ENCODE data around the gene TAS1R3. TPM values are rescaled to one million over a fixed set of nuclear protein-coding genes. Genes with fewer than 3 reads are reported as not detected.
A peak's percentile ranks its signal among the peaks of the same experiment; 100 is the strongest.

The TAS1R3 gene
- total RNA-seq, 1 experiment from 2014 or later: 0.31 TPM

DNA sequence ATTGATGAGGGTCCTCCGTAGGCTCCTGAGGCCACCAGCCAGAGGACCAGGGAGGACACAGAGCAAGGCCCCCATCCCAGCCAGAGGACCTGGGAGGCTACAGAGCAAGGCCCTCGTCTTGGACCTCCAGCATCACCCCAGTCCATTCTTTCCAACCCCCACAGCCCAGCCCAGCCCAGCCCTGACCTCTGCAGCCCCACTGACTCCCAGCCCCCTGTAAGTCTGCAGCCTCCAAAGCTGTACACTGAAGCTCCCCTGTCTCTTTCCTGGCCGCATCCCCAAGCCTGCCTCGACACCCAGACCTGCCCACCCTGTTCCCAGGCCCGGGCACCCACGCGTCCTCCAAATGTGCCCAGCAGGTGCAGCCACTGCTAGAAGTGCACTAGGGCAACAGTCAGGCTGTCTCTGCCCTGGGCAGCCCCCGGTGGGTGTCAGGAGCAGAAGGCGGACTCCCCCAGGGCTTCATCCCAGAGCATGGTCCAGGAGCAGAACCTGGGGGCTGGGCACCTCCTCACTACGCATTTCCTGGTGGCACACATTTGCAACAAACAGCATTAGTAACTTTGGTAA lies 16.0 kb downstream of the TAS1R3 start:
- ChIA-PET CTCF (interaction anchor here (1.0 to 2.2 kb wide), 2 partner anchors 16 to 25 kb away, joined by 5 to 8 read pairs; no protein-coding TSS in a partner anchor), POLR2A (interaction anchor here (0.5 kb wide), 1 partner anchor 101 kb away, joined by 9 read pairs; no protein-coding TSS in a partner anchor)
- no TSS peak for BruUV-seq (replicated peaks)
- intact Hi-C loops (cut with micrococcal nuclease; ENCODE audit: unreplicated experiment): no loop called here
- ATAC-seq: no peak
- Histone ChIP-seq H3K27ac (ENCODE audit: low read length) (peak overlapping the region; percentile 93), H3K9me3 (ENCODE audit: control insufficient read depth, insufficient read depth, low read depth, low read length) (no peaks in the 10 kb centered on the region), H3K36me3 (ENCODE audit: control insufficient read depth, insufficient read depth, low read length) (no peaks in the 10 kb centered on the region; the same call in 1 of the 2 replicates), H3K27me3 (ENCODE audit: control insufficient read depth, insufficient read depth, low read length) (no peaks in the 10 kb centered on the region), H3K4me3 (ENCODE audit: low read depth in 2 of 2, low read length in 2 of 2) (peak overlapping the region; percentile 74 to 85), H3K4me1 (ENCODE audit: control insufficient read depth, insufficient read depth, low read length) (peaks cover 48% of the 10 kb centered on the region)
- no peak for DNase-seq (ENCODE audit: low read depth, low spot score)
- in situ Hi-C loops (cut with HindIII; ENCODE audit: low pct_unique_long_range_greater_than_20kb, low sequenced_read_pairs): no loop called here
- TF ChIP-seq REST (IDR thresholded peaks at IDR 0.05; ENCODE audit: insufficient read depth in 1 of 2, low read depth in 2 of 2, low read length in 1 of 2) (no peak), SIN3A (IDR thresholded peaks at IDR 0.05; ENCODE audit: borderline replicate concordance, insufficient read depth, low read depth, low read length) (no peak), POLR2AphosphoS5 (IDR thresholded peaks at IDR 0.05; ENCODE audit: low read depth, low read length) (no peak)

DNA sequence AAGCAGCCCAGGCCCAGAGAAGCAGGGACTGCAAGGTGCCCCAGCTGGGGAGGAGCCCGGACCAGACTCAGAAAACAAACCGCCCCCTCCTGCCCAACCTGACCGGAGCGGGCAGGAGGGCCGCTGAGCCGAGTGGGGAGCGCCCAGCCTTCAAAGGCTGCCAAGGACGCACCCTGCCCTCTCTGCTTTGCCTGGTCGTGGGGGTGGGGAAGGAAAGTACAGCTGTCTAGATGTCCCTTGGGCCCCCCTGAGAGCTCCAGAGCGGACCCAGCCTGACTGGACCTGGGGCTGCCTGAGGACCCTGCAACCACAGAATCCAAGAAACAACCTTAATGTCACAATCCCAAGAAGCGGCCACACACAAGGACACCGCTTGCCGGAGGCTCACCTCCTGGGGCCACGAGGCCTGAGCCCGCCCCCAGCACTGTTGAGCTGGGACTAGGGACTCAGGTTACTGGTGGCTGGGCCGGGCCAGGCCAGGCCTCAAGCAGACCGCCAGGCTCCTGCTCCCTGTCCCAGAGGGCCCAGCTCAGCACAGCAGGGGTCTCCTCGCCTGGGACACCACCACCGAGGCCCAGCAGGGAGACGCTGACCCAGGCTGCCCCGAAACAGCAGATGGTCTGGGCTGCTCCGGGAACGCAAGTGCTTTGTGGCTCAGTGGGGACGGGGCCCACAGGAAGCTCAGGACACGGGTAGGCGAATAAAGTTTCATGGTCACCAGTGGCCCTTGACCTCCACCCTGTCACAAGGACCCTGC lies 16.8 kb downstream of the TAS1R3 start:
- no peaks in the 10 kb centered on the region; the same call in 1 of the 2 replicates for H3K36me3 ChIP-seq (ENCODE audit: control insufficient read depth, insufficient read depth, low read length)
- intact Hi-C loops (cut with micrococcal nuclease; ENCODE audit: unreplicated experiment): no loop called here
- in situ Hi-C loops (cut with HindIII; ENCODE audit: low pct_unique_long_range_greater_than_20kb, low sequenced_read_pairs): no loop called here
- no peaks in the 10 kb centered on the region for H3K9me3 ChIP-seq (ENCODE audit: control insufficient read depth, insufficient read depth, low read depth, low read length)
- H3K27ac ChIP-seq (ENCODE audit: low read length): peak overlapping the region; percentile 93
- DNase-seq (ENCODE audit: low read depth, low spot score) (no peak), ATAC-seq (peak; percentile 28)
- TF ChIP-seq REST (IDR thresholded peaks at IDR 0.05; ENCODE audit: insufficient read depth in 1 of 2, low read depth in 2 of 2, low read length in 1 of 2) (no peak), POLR2AphosphoS5 (IDR thresholded peaks at IDR 0.05; ENCODE audit: low read depth, low read length) (no peak), SIN3A (IDR thresholded peaks at IDR 0.05; ENCODE audit: borderline replicate concordance, insufficient read depth, low read depth, low read length) (no peak), TCF7L2 (IDR thresholded peaks at IDR 0.05; ENCODE audit: low read depth, low read length) (no peak)
- TF ChIP-seq, protein P1, sequence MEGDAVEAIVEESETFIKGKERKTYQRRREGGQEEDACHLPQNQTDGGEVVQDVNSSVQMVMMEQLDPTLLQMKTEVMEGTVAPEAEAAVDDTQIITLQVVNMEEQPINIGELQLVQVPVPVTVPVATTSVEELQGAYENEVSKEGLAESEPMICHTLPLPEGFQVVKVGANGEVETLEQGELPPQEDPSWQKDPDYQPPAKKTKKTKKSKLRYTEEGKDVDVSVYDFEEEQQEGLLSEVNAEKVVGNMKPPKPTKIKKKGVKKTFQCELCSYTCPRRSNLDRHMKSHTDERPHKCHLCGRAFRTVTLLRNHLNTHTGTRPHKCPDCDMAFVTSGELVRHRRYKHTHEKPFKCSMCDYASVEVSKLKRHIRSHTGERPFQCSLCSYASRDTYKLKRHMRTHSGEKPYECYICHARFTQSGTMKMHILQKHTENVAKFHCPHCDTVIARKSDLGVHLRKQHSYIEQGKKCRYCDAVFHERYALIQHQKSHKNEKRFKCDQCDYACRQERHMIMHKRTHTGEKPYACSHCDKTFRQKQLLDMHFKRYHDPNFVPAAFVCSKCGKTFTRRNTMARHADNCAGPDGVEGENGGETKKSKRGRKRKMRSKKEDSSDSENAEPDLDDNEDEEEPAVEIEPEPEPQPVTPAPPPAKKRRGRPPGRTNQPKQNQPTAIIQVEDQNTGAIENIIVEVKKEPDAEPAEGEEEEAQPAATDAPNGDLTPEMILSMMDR (IDR thresholded peaks at IDR 0.05): no peak
- POLR2A ChIA-PET: interaction anchor here (0.5 kb wide), 1 partner anchor 387 kb away, joined by 3 read pairs; no protein-coding TSS in a partner anchor
- no TSS peak for BruUV-seq (replicated peaks)
- no peaks in the 10 kb centered on the region for H3K27me3 ChIP-seq (ENCODE audit: control insufficient read depth, insufficient read depth, low read length)
- peak overlapping the region; percentile 74 to 85 for H3K4me3 ChIP-seq (ENCODE audit: low read depth in 2 of 2, low read length in 2 of 2)
- peaks cover 55% of the 10 kb centered on the region for H3K4me1 ChIP-seq (ENCODE audit: control insufficient read depth, insufficient read depth, low read length)
- CTCF ChIA-PET: no interaction called here
